CD8-positive, alpha-beta memory T cell (primary cell): Measurements from ENCODE around the gene CCDC85B. TPM values are rescaled to one million over a fixed set of nuclear protein-coding genes. Genes with fewer than 3 reads are reported as not detected.

Source experiments
- CTCF ChIA-PET: fragments of 350-600 bp; sonication (Branson Sonifier 250); formaldehyde crosslinking; loops from one replicate; lab custom pipeline; 2021; ENCODE audit warnings: antibody characterized with exemption; lab: Charles Lee
- POLR2A ChIA-PET: fragments of 350-600 bp; sonication (Branson Sonifier 250); formaldehyde crosslinking; loops from one replicate; lab custom pipeline; 2021; ENCODE audit warnings: antibody characterized with exemption; lab: Charles Lee
- DNase-seq, 5 donors: peaks; one replicate each; pipeline versions ENCODE4 v3.0.0 to v3.0.0-alpha.2; 2020 to 2022; ENCODE audit warnings: mixed read lengths in 1 of 5
- H3K27ac ChIP-seq: one replicate; pipeline ENCODE4 v1.7.0; 2013; ENCODE audit warnings: low read depth, mild to moderate bottlenecking, low read length, moderate library complexity
- H3K27me3 ChIP-seq: 2 replicates; pipeline ENCODE4 v1.7.0; 2013; ENCODE audit warnings: low read length, mild to moderate bottlenecking; ENCODE audit not compliant: insufficient read depth, poor library complexity, severe bottlenecking
- H3K36me3 ChIP-seq: 2 replicates; pipeline ENCODE4 v1.7.0; 2013; ENCODE audit warnings: mild to moderate bottlenecking, low read length, moderate library complexity; ENCODE audit not compliant: insufficient read depth
- H3K4me1 ChIP-seq: 2 replicates; pipeline ENCODE4 v1.7.0; 2013; ENCODE audit warnings: mild to moderate bottlenecking, low read length, moderate library complexity; ENCODE audit not compliant: insufficient read depth
- H3K4me3 ChIP-seq: 2 replicates; pipeline ENCODE4 v1.7.0; 2013; ENCODE audit warnings: mild to moderate bottlenecking, low read length
- H3K9me3 ChIP-seq: 2 replicates; pipeline ENCODE4 v1.7.0; 2013; ENCODE audit warnings: mild to moderate bottlenecking, low read length
- H3K27ac Mint-ChIP-seq, 8 donors: one replicate each; pipeline ENCODE4 v1.8.0; 2020 to 2021; ENCODE audit warnings: mixed read lengths in 8 of 8, mild to moderate bottlenecking in 6 of 8, inconsistent platforms in 3 of 8, moderate library complexity in 3 of 8
- H3K27me3 Mint-ChIP-seq, 2 donors: one replicate each; pipeline ENCODE4 v1.8.0; 2020 to 2021; ENCODE audit warnings: mixed read lengths in 2 of 2, mild to moderate bottlenecking in 1 of 2, moderate library complexity in 1 of 2
- H3K36me3 Mint-ChIP-seq, 3 donors: one replicate each; pipeline ENCODE4 v1.8.0; 2020 to 2021; ENCODE audit warnings: mixed read lengths in 3 of 3, inconsistent platforms in 1 of 3, mild to moderate bottlenecking in 1 of 3
- H3K4me1 Mint-ChIP-seq, 3 donors: one replicate each; pipeline ENCODE4 v1.8.0; 2020 to 2021; ENCODE audit warnings: mixed read lengths in 3 of 3, inconsistent platforms in 1 of 3, mild to moderate bottlenecking in 1 of 3
- H3K4me3 Mint-ChIP-seq, 7 donors: one replicate each; pipeline ENCODE4 v1.8.0; 2020 to 2021; ENCODE audit warnings: mixed read lengths in 7 of 7, mild to moderate bottlenecking in 6 of 7, moderate library complexity in 4 of 7, inconsistent platforms in 2 of 7
- H3K9me3 Mint-ChIP-seq, 5 donors: one replicate each; pipeline ENCODE4 v1.8.0; 2020 to 2022; ENCODE audit warnings: mixed read lengths in 5 of 5, mild to moderate bottlenecking in 3 of 5, moderate library complexity in 2 of 5, inconsistent platforms in 1 of 5
- polyA plus RNA-seq: library from polyadenylated mRNA; unstranded; fragments of 300-500 nt; fragmentation: Illumina TruSeq; gene quantifications from one replicate; pipeline ENCODE4 v1.2.3, GENCODE V29; 2021
- total RNA-seq, 2 experiments: library from RNA; stranded (reverse); gene quantifications; one replicate each; pipeline ENCODE4 v1.2.3, GENCODE V29; 2021

CCDC85B gene
- total and polyA plus RNA-seq, 3 experiments from 2014 or later, result 81.3 to 94.4 (median 86.7) TPM

DNA sequence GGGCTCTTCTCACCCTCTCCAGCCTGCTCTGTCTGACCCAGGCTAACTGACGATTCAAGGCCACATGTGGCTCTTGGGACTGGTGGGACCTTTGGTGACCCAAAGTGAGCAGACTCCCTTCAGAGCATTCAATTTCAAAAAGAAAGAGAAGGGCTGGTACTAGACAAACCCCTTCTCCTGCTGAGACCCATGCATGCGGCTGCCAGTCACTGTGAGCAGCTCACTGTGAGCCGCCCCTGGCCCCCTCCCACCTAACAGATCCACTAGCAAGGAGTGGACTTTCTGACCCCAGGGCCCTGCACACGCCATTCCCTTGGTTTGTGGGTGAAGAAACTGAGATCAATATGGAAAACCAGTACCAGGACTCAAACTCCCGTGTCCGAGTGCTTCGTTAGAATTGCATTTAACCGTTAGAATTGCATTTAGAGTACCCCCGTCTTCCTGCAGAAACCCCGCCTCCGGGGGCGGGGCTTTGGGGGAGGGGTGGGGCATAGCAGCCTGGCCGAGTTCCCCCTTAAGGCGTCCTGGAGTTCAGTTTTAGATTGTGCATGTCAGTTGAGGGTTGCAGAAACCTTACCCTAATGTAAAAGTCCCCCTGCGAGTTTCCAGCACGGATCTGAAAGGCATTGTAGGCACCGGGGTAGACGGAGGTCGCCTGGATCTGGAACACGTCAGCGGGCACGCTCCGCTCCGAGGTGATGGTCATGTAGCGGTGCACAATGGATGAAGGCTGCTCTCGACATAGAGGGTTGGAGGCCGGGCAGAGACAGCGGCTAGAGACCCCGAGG is 23.0 kb upstream of the CCDC85B start:
- CTCF ChIA-PET, result interaction anchor here (24.5 kb wide), 1 partner anchor 21 kb away, joined by 560 read pairs; the partner anchor contains the start of genes CCDC85B, CTSW and FIBP
- Mint-ChIP-seq H3K9me3 (no peaks in the 10 kb centered on the region), H3K4me3 (peak overlapping the region in 1 of 7 donors; percentile 58)

GRCh38 chr11:65868076-65868667 is 22.3 kb upstream of the CCDC85B start:
- no peaks in the 10 kb centered on the region for H3K9me3 ChIP-seq
- H3K4me1 Mint-ChIP-seq, result peaks cover 16 to 34% (median 19%) of the 10 kb centered on the region in 3 donors
- no peaks in the 10 kb centered on the region for H3K27me3 ChIP-seq
- peak overlapping the region in 1 of 7 donors; percentile 58 for H3K4me3 Mint-ChIP-seq
- DNase-seq, result peak in 1 of 5 donors; percentile 57
- H3K4me1 ChIP-seq, result peaks cover 16% of the 10 kb centered on the region
- CTCF ChIA-PET, result interaction anchor here (7.7 to 24.5 kb wide), 2 partner anchors 8 to 20 kb away, joined by 87 to 560 read pairs; partner anchors contain the start of genes CCDC85B, CFL1, CTSW and FIBP
- POLR2A ChIA-PET, result interaction anchor here (1.1 to 5.2 kb wide), 2 partner anchors 9 to 22 kb away, joined by 3 to 39 read pairs; partner anchors contain the start of genes CCDC85B, CFL1 and MUS81
- peaks cover 24% of the 10 kb centered on the region for H3K36me3 ChIP-seq
- peak overlapping the region in 1 of 8 donors; percentile 43 for H3K27ac Mint-ChIP-seq
- peaks cover 2 to 42% (median 3%) of the 10 kb centered on the region in 3 donors for H3K36me3 Mint-ChIP-seq
- no peak overlapping the region for H3K4me3 ChIP-seq
- no peak overlapping the region for H3K27ac ChIP-seq
- no peaks in the 10 kb centered on the region for H3K27me3 Mint-ChIP-seq
- no peaks in the 10 kb centered on the region for H3K9me3 Mint-ChIP-seq

More for the DNA sequence above, 23.0 kb upstream of the CCDC85B start:
- no peak overlapping the region for H3K27ac ChIP-seq
- H3K27me3 Mint-ChIP-seq, result no peaks in the 10 kb centered on the region
- H3K4me1 ChIP-seq, result peaks cover 13% of the 10 kb centered on the region
- H3K4me1 Mint-ChIP-seq, result peaks cover 15 to 34% (median 16%) of the 10 kb centered on the region in 3 donors
- POLR2A ChIA-PET, result interaction anchor here (1.1 to 5.2 kb wide), 2 partner anchors 8 to 23 kb away, joined by 3 to 39 read pairs; partner anchors contain the start of genes CCDC85B, CFL1 and MUS81
- H3K9me3 ChIP-seq, result no peaks in the 10 kb centered on the region
- no peaks in the 10 kb centered on the region for H3K27me3 ChIP-seq
- H3K36me3 Mint-ChIP-seq, result peaks cover 5 to 48% (median 6%) of the 10 kb centered on the region in 3 donors
- no peak overlapping the region for H3K4me3 ChIP-seq
- peak overlapping the region in 4 of 8 donors; percentile 8 to 70 (median 32) for H3K27ac Mint-ChIP-seq
- peaks cover 30% of the 10 kb centered on the region for H3K36me3 ChIP-seq
- DNase-seq, result no peak

GRCh38 chr11:65868907-65869306 is 21.6 kb upstream of the CCDC85B start:
- peak overlapping the region in 2 of 8 donors; percentile 56 to 80 for H3K27ac Mint-ChIP-seq

GRCh38 chr11:65869643-65870306 is 20.7 kb upstream of the CCDC85B start:
- H3K4me3 Mint-ChIP-seq, result peak overlapping the region in 1 of 7 donors; percentile 54
- H3K27ac Mint-ChIP-seq, result peak overlapping the region in 4 of 8 donors; percentile 21 to 68 (median 42)
- peaks cover 2 to 26% (median 3%) of the 10 kb centered on the region in 3 donors for H3K36me3 Mint-ChIP-seq
- ChIA-PET CTCF (interaction anchor here (7.7 to 24.5 kb wide), 2 partner anchors 10 to 18 kb away, joined by 87 to 560 read pairs; partner anchors contain the start of genes CCDC85B, CFL1, CTSW and FIBP), POLR2A (interaction anchor here (0.5 to 5.2 kb wide), 3 partner anchors 10 to 183 kb away, joined by 3 to 39 read pairs (median 3); partner anchors contain the start of genes CFL1, MUS81 and SF3B2)
- peaks cover 26% of the 10 kb centered on the region for H3K4me1 ChIP-seq
- no peak overlapping the region for H3K27ac ChIP-seq
- H3K4me3 ChIP-seq, result no peak overlapping the region
- peaks cover 8% of the 10 kb centered on the region for H3K36me3 ChIP-seq
- no peak for DNase-seq
- no peaks in the 10 kb centered on the region for H3K27me3 Mint-ChIP-seq
- H3K9me3 Mint-ChIP-seq, result no peaks in the 10 kb centered on the region
- no peaks in the 10 kb centered on the region for H3K27me3 ChIP-seq
- H3K9me3 ChIP-seq, result no peaks in the 10 kb centered on the region
- peaks cover 18 to 42% (median 23%) of the 10 kb centered on the region in 3 donors for H3K4me1 Mint-ChIP-seq

More at GRCh38 chr11:65868907-65869306, 21.6 kb upstream of the CCDC85B start:
- Histone ChIP-seq H3K4me1 (peaks cover 20% of the 10 kb centered on the region), H3K36me3 (peaks cover 17% of the 10 kb centered on the region), H3K4me3 (no peak overlapping the region), H3K27ac (no peak overlapping the region), H3K27me3 (no peaks in the 10 kb centered on the region), H3K9me3 (no peaks in the 10 kb centered on the region)
- peaks cover 2 to 35% (median 3%) of the 10 kb centered on the region in 3 donors for H3K36me3 Mint-ChIP-seq
- H3K9me3 Mint-ChIP-seq, result no peaks in the 10 kb centered on the region
- ChIA-PET POLR2A (interaction anchor here (5.2 kb wide), 1 partner anchor 10 kb away, joined by 39 read pairs; the partner anchor contains the start of genes CFL1 and MUS81), CTCF (interaction anchor here (7.7 to 24.5 kb wide), 2 partner anchors 9 to 19 kb away, joined by 87 to 560 read pairs; partner anchors contain the start of genes CCDC85B, CFL1, CTSW and FIBP)
- H3K4me1 Mint-ChIP-seq, result peaks cover 18 to 39% (median 23%) of the 10 kb centered on the region in 3 donors
- H3K4me3 Mint-ChIP-seq, result peak overlapping the region in 1 of 7 donors; percentile 54
- no peak for DNase-seq
- H3K27me3 Mint-ChIP-seq, result no peaks in the 10 kb centered on the region

GRCh38 chr11:65870307-65870658 is 20.2 kb upstream of the CCDC85B start:
- peaks cover 3% of the 10 kb centered on the region for H3K36me3 ChIP-seq
- Mint-ChIP-seq H3K4me1 (peaks cover 18 to 42% (median 23%) of the 10 kb centered on the region in 3 donors), H3K4me3 (peak overlapping the region in 2 of 7 donors; percentile 6 to 61), H3K9me3 (no peaks in the 10 kb centered on the region), H3K27ac (peak overlapping the region in 4 of 8 donors; percentile 12 to 68 (median 42)), H3K36me3 (peaks cover 0 to 21% (median 0%) of the 10 kb centered on the region in 3 donors), H3K27me3 (no peaks in the 10 kb centered on the region)
- H3K4me1 ChIP-seq, result peaks cover 26% of the 10 kb centered on the region
- H3K27ac ChIP-seq, result no peak overlapping the region
- ChIA-PET CTCF (interaction anchor here (7.7 to 24.5 kb wide), 2 partner anchors 10 to 18 kb away, joined by 87 to 560 read pairs; partner anchors contain the start of genes CCDC85B, CFL1, CTSW and FIBP), POLR2A (interaction anchor here (0.9 to 5.2 kb wide), 2 partner anchors 11 to 182 kb away, joined by 3 to 39 read pairs; partner anchors contain the start of genes CFL1, MUS81 and SF3B2)
- DNase-seq, result no peak
- no peaks in the 10 kb centered on the region for H3K9me3 ChIP-seq
- H3K27me3 ChIP-seq, result no peaks in the 10 kb centered on the region
- no peak overlapping the region for H3K4me3 ChIP-seq

DNA sequence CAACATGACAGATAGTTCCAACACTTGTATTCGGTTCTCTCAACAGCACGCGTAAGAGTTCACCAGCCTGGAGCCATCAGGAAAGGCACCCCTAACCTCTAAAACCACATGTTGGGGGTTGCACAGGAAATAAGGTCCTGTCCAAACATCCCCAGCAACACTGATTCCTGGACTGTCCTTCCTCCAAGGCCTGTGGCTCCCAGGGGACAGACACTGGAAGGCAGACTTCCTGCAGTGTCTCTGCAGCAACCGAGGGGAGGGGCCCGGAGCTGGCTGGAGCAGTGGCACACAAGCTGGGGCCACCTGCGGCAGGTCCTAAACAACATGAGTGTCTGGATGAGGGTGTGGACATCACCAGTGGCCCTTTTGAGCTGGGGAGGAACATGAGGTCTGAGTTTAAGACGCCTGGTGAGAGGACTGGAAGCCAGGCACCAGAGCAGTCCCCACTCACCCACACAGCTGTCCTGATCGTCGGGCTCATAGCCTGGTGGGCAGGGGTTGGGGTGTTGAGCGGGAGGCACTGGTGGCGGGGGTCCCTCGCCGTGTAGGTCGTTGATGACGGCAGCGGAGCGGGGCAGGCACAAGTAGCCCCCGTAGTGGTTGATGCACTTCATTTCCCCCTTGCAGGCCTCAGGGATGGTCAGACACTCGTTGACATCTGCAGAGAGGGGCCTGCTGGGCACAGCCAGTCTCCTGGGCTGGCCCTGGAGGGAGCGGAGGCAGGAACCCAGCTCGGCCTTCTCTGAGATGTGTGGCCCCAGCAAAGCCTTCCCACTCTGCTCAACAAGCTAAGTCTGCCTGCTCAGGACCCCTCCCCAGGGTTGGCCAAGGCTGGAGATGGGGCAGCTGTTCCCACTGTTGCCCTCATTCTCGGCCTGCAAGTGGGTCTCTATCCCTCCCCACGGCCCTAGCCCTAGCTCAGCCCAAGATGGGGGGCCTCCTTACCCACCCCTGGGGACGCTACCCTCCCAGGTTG is 19.5 kb upstream of the CCDC85B start:
- Histone ChIP-seq H3K36me3 (no peaks in the 10 kb centered on the region), H3K27ac (no peak overlapping the region), H3K27me3 (no peaks in the 10 kb centered on the region), H3K4me3 (no peak overlapping the region), H3K4me1 (peaks cover 26% of the 10 kb centered on the region), H3K9me3 (no peaks in the 10 kb centered on the region)
- CTCF ChIA-PET, result interaction anchor here (0.7 to 24.5 kb wide), 5 partner anchors 11 to 121 kb away, joined by 3 to 560 read pairs (median 3); partner anchors contain the start of genes CCDC85B, CFL1, CTSW and FIBP
- no peak for DNase-seq
- Mint-ChIP-seq H3K27me3 (no peaks in the 10 kb centered on the region), H3K4me3 (peak overlapping the region in 6 of 7 donors; percentile 11 to 61 (median 24)), H3K36me3 (peaks cover 0 to 14% (median 0%) of the 10 kb centered on the region in 3 donors), H3K27ac (peak overlapping the region in 6 of 8 donors; percentile 12 to 84 (median 60)), H3K4me1 (peaks cover 18 to 42% (median 23%) of the 10 kb centered on the region in 3 donors), H3K9me3 (no peaks in the 10 kb centered on the region)
- POLR2A ChIA-PET, result interaction anchor here (0.5 to 5.2 kb wide), 4 partner anchors 12 to 89 kb away, joined by 3 to 39 read pairs (median 5); partner anchors contain the start of genes CCDC85B, CFL1, FIBP and MUS81
